WI38 (cell line): ENCODE results near the gene SOCS4.
"Not testable (repeated sequence)": the region's sequence is repeated elsewhere in the genome, so short reads cannot be mapped to it uniquely, and the experiment has no call there.

Experiments used
- H3K4me3 ChIP-seq: 2 replicates; pipeline ENCODE4 v1.5.1; 2011; ENCODE audit warnings: low read depth, mild to moderate bottlenecking, control low read depth, low read length
- CTCF ChIP-seq: IDR thresholded peaks from 2 replicates; pipeline ENCODE4 v1.5.1; 2012; ENCODE audit warnings: low read depth, mild to moderate bottlenecking, control low read depth, low read length

Gene SOCS4

GRCh38 chr14:55077170-55078151 is 50.4 kb downstream of the SOCS4 start:
- no peak for TF ChIP-seq CTCF
- H3K4me3 ChIP-seq, result no peak overlapping the region

- not testable (repeated sequence) for H3K4me3 ChIP-seq
Measured at GRCh38 chr14:55079961-55080360, 52.9 kb downstream of the SOCS4 start.

GRCh38 chr14:55084401-55085059 is 57.5 kb downstream of the SOCS4 start:
- TF ChIP-seq CTCF, result no peak
- no peak overlapping the region for H3K4me3 ChIP-seq

GRCh38 chr14:55085060-55085660 is 58.1 kb downstream of the SOCS4 start:
- no peak overlapping the region for H3K4me3 ChIP-seq

GRCh38 chr14:55086938-55087337 is 59.9 kb downstream of the SOCS4 start:
- TF ChIP-seq CTCF, result no peak
- H3K4me3 ChIP-seq, result no peak overlapping the region

More at GRCh38 chr14:55085060-55085660, 58.1 kb downstream of the SOCS4 start:
- TF ChIP-seq CTCF, result no peak

- no peak overlapping the region for H3K4me3 ChIP-seq
- TF ChIP-seq CTCF, result no peak
Measured at GRCh38 chr14:55088356-55088755, 61.3 kb downstream of the SOCS4 start.

- TF ChIP-seq CTCF, result no peak
- H3K4me3 ChIP-seq, result no peak overlapping the region
Measured at GRCh38 chr14:55092341-55092740, 65.3 kb downstream of the SOCS4 start.
